BJ (cell line): ENCODE data around the gene TPM4. TPM values are rescaled to one million over a fixed set of nuclear protein-coding genes. Genes with fewer than 3 reads are reported as not detected.
"Not testable (repeated sequence)": the region's sequence is repeated elsewhere in the genome, so short reads cannot be mapped to it uniquely, and the experiment has no call there.

ENCODE experiments used
- CTCF ChIA-PET: fragments of 350-600 bp; formaldehyde crosslinking; extraction: SDS; loops from one replicate; lab custom pipeline; 2021; ENCODE audit warnings: antibody characterized with exemption, inconsistent platforms; lab: Yijun Ruan, JAX
- POLR2A ChIA-PET: fragments of 300-600 bp; sonication (Branson Sonifier 250); formaldehyde crosslinking; extraction: SDS; loops from one replicate; lab custom pipeline; 2021; ENCODE audit warnings: antibody characterized with exemption; lab: Charles Lee
- DNase-seq: peaks from one replicate; pipeline ENCODE4 v3.0.0-alpha.2; 2011; ENCODE audit warnings: low read depth
- H3K27me3 ChIP-seq: 2 replicates; pipeline ENCODE4 v1.6.0; 2011; ENCODE audit warnings: low read length; ENCODE audit not compliant: control insufficient read depth, insufficient read depth
- H3K36me3 ChIP-seq: 2 replicates; pipeline ENCODE4 v1.5.1; 2011; ENCODE audit warnings: low read length; ENCODE audit not compliant: control insufficient read depth, insufficient read depth
- H3K4me3 ChIP-seq: 2 replicates; pipeline ENCODE4 v1.5.1; 2011; ENCODE audit warnings: low read depth, mild to moderate bottlenecking, control low read depth, low read length
- CTCF ChIP-seq: IDR thresholded peaks from 2 replicates; pipeline ENCODE4 v1.5.1; 2011; ENCODE audit warnings: low read depth, mild to moderate bottlenecking, control low read depth, inconsistent platforms, low read length, moderate library complexity; ENCODE audit not compliant: insufficient read depth
- polyA plus RNA-seq: library from polyadenylated mRNA; depleted of rRNA; stranded (reverse); fragments of >200 nt; gene quantifications from 2 replicates; pipeline ENCODE4 v1.2.3, GENCODE V29; 2011

Gene TPM4
- polyA plus RNA-seq, 1 experiment, result 942 TPM

- Histone ChIP-seq H3K36me3 (peaks cover 69% of the 10 kb centered on the region), H3K4me3 (no peak overlapping the region), H3K27me3 (no peaks in the 10 kb centered on the region)
- ChIA-PET CTCF (interaction anchor here (0.9 to 1.2 kb wide), 3 partner anchors 12 to 43 kb away, joined by 3 to 6 read pairs (median 3); no protein-coding TSS in a partner anchor), POLR2A (interaction anchor here (0.6 kb wide), 1 partner anchor 9 kb away, joined by 3 read pairs; the partner anchor contains the start of gene TPM4)
- DNase-seq, result no peak
- TF ChIP-seq CTCF, result no peak
These were observed 8.8 kb downstream of the TPM4 start for GRCh38 chr19:16085115-16085514.

GRCh38 chr19:16087404-16087803, 11.1 kb downstream of the TPM4 start:
- peaks cover 72% of the 10 kb centered on the region for H3K36me3 ChIP-seq
- H3K4me3 ChIP-seq, H3K27me3 ChIP-seq, POLR2A ChIA-PET, DNase-seq: not testable (repeated sequence)
- CTCF ChIA-PET, result interaction anchor here (0.6 to 2.1 kb wide), 5 partner anchors 23 to 1431 kb away, joined by 3 to 8 read pairs (median 3); no protein-coding TSS in a partner anchor

GRCh38 chr19:16087940-16088339, 11.6 kb downstream of the TPM4 start:
- H3K27me3 ChIP-seq, result no peaks in the 10 kb centered on the region
- CTCF ChIA-PET, result interaction anchor here (1.9 to 2.1 kb wide), 2 partner anchors 25 to 46 kb away, joined by 4 to 8 read pairs; no protein-coding TSS in a partner anchor
- DNase-seq, result no peak
- POLR2A ChIA-PET, result interaction anchor here (1.1 kb wide), 1 partner anchor 12 kb away, joined by 3 read pairs; the partner anchor contains the start of gene TPM4
- no peak overlapping the region for H3K4me3 ChIP-seq
- peaks cover 71% of the 10 kb centered on the region for H3K36me3 ChIP-seq
- TF ChIP-seq CTCF, result no peak

GRCh38 chr19:16088351-16089009, 12.2 kb downstream of the TPM4 start:
- peak; percentile 22; the same call in 1 of the 2 replicates for TF ChIP-seq CTCF
- no peak for DNase-seq
- ChIA-PET POLR2A (interaction anchor here (1.1 kb wide), 1 partner anchor 12 kb away, joined by 3 read pairs; the partner anchor contains the start of gene TPM4), CTCF (interaction anchor here (1.4 to 2.1 kb wide), 3 partner anchors 11 to 47 kb away, joined by 3 to 8 read pairs (median 4); no protein-coding TSS in a partner anchor)
- Histone ChIP-seq H3K27me3 (no peaks in the 10 kb centered on the region), H3K4me3 (no peak overlapping the region), H3K36me3 (peaks cover 72% of the 10 kb centered on the region)

GRCh38 chr19:16089010-16089846, 12.9 kb downstream of the TPM4 start:
- Histone ChIP-seq H3K27me3 (no peaks in the 10 kb centered on the region), H3K36me3 (peaks cover 69% of the 10 kb centered on the region), H3K4me3 (no peak overlapping the region)
- CTCF ChIA-PET, result interaction anchor here (0.6 to 2.1 kb wide), 4 partner anchors 10 to 56 kb away, joined by 3 to 8 read pairs (median 4); no protein-coding TSS in a partner anchor
- DNase-seq, result no peak
- POLR2A ChIA-PET, result interaction anchor here (0.6 to 1.1 kb wide), 2 partner anchors 13 kb away, joined by 3 to 8 read pairs; partner anchors contain the start of gene TPM4
- TF ChIP-seq CTCF, result no peak
